GM23338 (cell line): ENCODE results near the gene GRM4. TPM values are rescaled to one million over a fixed set of nuclear protein-coding genes. Genes with fewer than 3 reads are reported as not detected.

Experiments used
- ATAC-seq: fragments of 200-7000 bp; cut with Tn5 transposase; 3 replicates; pipeline ENCODE4 v1.9.1; 2020
- DNase-seq: peaks from one replicate; pipeline ENCODE4 v3.0.0-alpha.2; 2015; ENCODE audit warnings: low spot score
- H2AFZ ChIP-seq: fragments of 200-600 bp; sonication (generic); 2 replicates; pipeline ENCODE4 v1.8.0; 2016; ENCODE audit warnings: antibody characterized with exemption, mild to moderate bottlenecking, moderate library complexity
- H3F3A ChIP-seq: fragments of 200-600 bp; sonication (generic); replicated peaks from 2 replicates; pipeline ENCODE4 v1.8.0; 2017; ENCODE audit warnings: antibody characterized with exemption, mixed run types, low read depth
- H3K27ac ChIP-seq: fragments of 200-600 bp; sonication (generic); 2 replicates; pipeline ENCODE4 v1.6.1; 2016; ENCODE audit warnings: low read depth
- H3K27me3 ChIP-seq: fragments of 200-600 bp; sonication (generic); 2 replicates; pipeline ENCODE4 v1.8.0; 2016; ENCODE audit warnings: mild to moderate bottlenecking, mixed run types, moderate library complexity; ENCODE audit not compliant: insufficient read depth
- H3K36me3 ChIP-seq: fragments of 200-600 bp; sonication (generic); 2 replicates; pipeline ENCODE4 v1.8.0; 2016; ENCODE audit warnings: mild to moderate bottlenecking; ENCODE audit not compliant: insufficient read depth
- H3K4me1 ChIP-seq: fragments of 200-600 bp; sonication (generic); 2 replicates; pipeline ENCODE4 v1.8.0; 2016; ENCODE audit warnings: mild to moderate bottlenecking, moderate library complexity; ENCODE audit not compliant: insufficient read depth
- H3K4me2 ChIP-seq: fragments of 200-600 bp; sonication (generic); 2 replicates; pipeline ENCODE4 v1.7.1; 2017; ENCODE audit warnings: mixed run types
- H3K4me3 ChIP-seq: fragments of 200-600 bp; sonication (generic); 2 replicates; pipeline ENCODE4 v1.6.1; 2016; ENCODE audit warnings: mixed run types
- H3K79me2 ChIP-seq: fragments of 200-600 bp; sonication (generic); replicated peaks from 2 replicates; pipeline ENCODE4 v1.8.0; 2017; ENCODE audit warnings: mild to moderate bottlenecking; ENCODE audit not compliant: insufficient read depth
- H3K9me2 ChIP-seq: fragments of 200-600 bp; sonication (generic); 2 replicates; pipeline ENCODE4 v1.8.0; 2017; ENCODE audit not compliant: insufficient read depth
- H4K20me1 ChIP-seq: fragments of 200-600 bp; sonication (generic); replicated peaks from 2 replicates; pipeline ENCODE4 v1.8.0; 2017; ENCODE audit warnings: mild to moderate bottlenecking; ENCODE audit not compliant: insufficient read depth
- H3K27ac Mint-ChIP-seq: 2 replicates; pipeline ENCODE4 v1.8.0; 2020; ENCODE audit warnings: inconsistent platforms, mild to moderate bottlenecking, moderate library complexity, mixed read lengths
- H3K27me3 Mint-ChIP-seq: 3 replicates; pipeline ENCODE4 v1.8.0; 2022; ENCODE audit warnings: low read depth, mild to moderate bottlenecking, moderate library complexity, mixed read lengths, inconsistent platforms; ENCODE audit not compliant: insufficient read depth, poor library complexity
- H3K36me3 Mint-ChIP-seq: 3 replicates; pipeline ENCODE4 v1.8.0; 2021; ENCODE audit warnings: low read depth, mild to moderate bottlenecking, inconsistent platforms, moderate library complexity, mixed read lengths
- H3K4me1 Mint-ChIP-seq: 3 replicates; pipeline ENCODE4 v1.8.0; 2020; ENCODE audit warnings: mild to moderate bottlenecking, inconsistent platforms, mixed read lengths
- H3K4me3 Mint-ChIP-seq: 3 replicates; pipeline ENCODE4 v1.8.0; 2021; ENCODE audit warnings: moderate library complexity, mild to moderate bottlenecking, inconsistent platforms, mixed read lengths
- H3K9me3 Mint-ChIP-seq: 3 replicates; pipeline ENCODE4 v1.8.0; 2020; ENCODE audit warnings: moderate library complexity, mild to moderate bottlenecking, inconsistent platforms, mixed read lengths
- CREB1 ChIP-seq: fragments of 250-450 bp; sonication (Bioruptor Pico); IDR thresholded peaks from 2 replicates; pipeline ENCODE4 v1.5.0; 2020; ENCODE audit warnings: low read depth, mild to moderate bottlenecking, moderate library complexity
- ETS1 ChIP-seq: IDR thresholded peaks from 2 replicates; pipeline ENCODE4 v1.6.1; 2016; ENCODE audit warnings: antibody characterized with exemption
- EZH2phosphoT487 ChIP-seq: fragments of 200-600 bp; sonication (generic); IDR thresholded peaks from one replicate; pipeline ENCODE4 v1.8.1; 2018; ENCODE audit warnings: antibody characterized with exemption; ENCODE audit not compliant: unreplicated experiment
- JUNB ChIP-seq: IDR thresholded peaks from one replicate; pipeline ENCODE4 v1.6.1; 2016; ENCODE audit warnings: antibody characterized with exemption; ENCODE audit not compliant: unreplicated experiment
- NANOG ChIP-seq: IDR thresholded peaks from 2 replicates; pipeline ENCODE4 v1.6.1; 2016; ENCODE audit warnings: antibody characterized with exemption, borderline replicate concordance
- ZNF462 ChIP-seq: fragments of 250-450 bp; sonication (Bioruptor Pico); IDR thresholded peaks from 2 replicates; pipeline ENCODE4 v1.5.0; 2020; ENCODE audit warnings: mild to moderate bottlenecking, moderate library complexity
- polyA plus RNA-seq: library from polyadenylated mRNA; unstranded; fragments of >200 nt; fragmentation: Nextera tagmentation; extraction: Ambion mirVana; gene quantifications from 2 replicates; pipeline ENCODE4 v1.2.1, GENCODE V29; 2016
- total RNA-seq: library from RNA; depleted of rRNA; stranded (reverse); fragments of >200 nt; shearing (Covaris generic); gene quantifications from 2 replicates; pipeline ENCODE4 v1.2.3, GENCODE V29; 2014

GRM4 gene
- total and polyA plus RNA-seq, 2 experiments from 2014 or later: 7.0 to 30.6 TPM

GRCh38 chr6:34071884-34072379 is 74.0 kb downstream of the GRM4 start:
- no peak for ATAC-seq
- H3K4me1 Mint-ChIP-seq: peaks cover 21% of the 10 kb centered on the region; the same call in 2 of the 3 replicates
- peaks cover 21% of the 10 kb centered on the region for H3F3A ChIP-seq
- H3K36me3 ChIP-seq: no peaks in the 10 kb centered on the region
- no peak overlapping the region for H3K27ac ChIP-seq
- no peak overlapping the region for H3K4me2 ChIP-seq
- no peak overlapping the region for H2AFZ ChIP-seq
- H3K27me3 ChIP-seq: no peaks in the 10 kb centered on the region
- no peak overlapping the region for H3K4me3 Mint-ChIP-seq
- no peaks in the 10 kb centered on the region for H3K36me3 Mint-ChIP-seq
- H4K20me1 ChIP-seq: no peaks in the 10 kb centered on the region
- H3K9me2 ChIP-seq: no peaks in the 10 kb centered on the region
- peaks cover 7% of the 10 kb centered on the region; the same call in 1 of the 2 replicates for H3K4me1 ChIP-seq
- DNase-seq: no peak
- H3K27ac Mint-ChIP-seq: no peak overlapping the region
- no peak for TF ChIP-seq CREB1
- no peak for TF ChIP-seq JUNB
- no peak for TF ChIP-seq ETS1
- no peak for TF ChIP-seq NANOG
- no peak for TF ChIP-seq EZH2phosphoT487
- no peak for TF ChIP-seq ZNF462
- peaks cover 9% of the 10 kb centered on the region for H3K27me3 Mint-ChIP-seq
- no peak overlapping the region for H3K4me3 ChIP-seq
- no peaks in the 10 kb centered on the region for H3K79me2 ChIP-seq
- H3K9me3 Mint-ChIP-seq: no peaks in the 10 kb centered on the region
